D721Med (cell line): ENCODE results near the gene GREM1.

ENCODE experiments used
- DNase-seq: peaks from one replicate; pipeline ENCODE4 v3.0.0; 2011; ENCODE audit warnings: low spot score; ENCODE audit not compliant: insufficient read length
- FAIRE-seq: peaks from 2 replicates; lab custom pipeline; 2011; peaks lifted over from hg19 to GRCh38; lab: Jason Lieb, UNC
- TF ChIP-seq, protein P1 (sequence below): IDR thresholded peaks from 2 replicates; pipeline ENCODE4 v1.5.1; 2012; ENCODE audit warnings: mild to moderate bottlenecking, control low read depth; ENCODE audit not compliant: insufficient read depth; ENCODE audit errors: missing control alignments

GREM1 gene

DNA sequence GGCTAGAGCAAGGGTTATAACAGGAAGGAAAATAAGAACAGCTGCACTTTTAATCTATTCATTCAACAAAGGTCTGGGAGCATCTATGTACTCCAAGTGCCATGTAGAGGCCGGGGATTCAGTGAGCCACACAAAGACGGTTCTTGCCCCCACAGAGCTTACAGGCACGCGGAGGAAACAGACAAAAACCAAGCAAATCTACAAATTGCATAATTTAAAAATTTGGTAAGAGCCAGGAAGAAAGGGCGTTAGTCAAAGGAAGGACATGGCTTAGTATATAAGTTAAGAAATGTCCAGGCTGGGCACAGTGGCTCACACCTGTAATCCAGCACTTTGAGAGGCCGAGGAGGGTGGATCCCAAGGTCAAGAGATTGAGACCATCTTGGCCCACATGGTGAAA lies 10.4 kb upstream of the GREM1 start:
- FAIRE-seq (no peak), DNase-seq (no peak)
- TF ChIP-seq, protein P1, sequence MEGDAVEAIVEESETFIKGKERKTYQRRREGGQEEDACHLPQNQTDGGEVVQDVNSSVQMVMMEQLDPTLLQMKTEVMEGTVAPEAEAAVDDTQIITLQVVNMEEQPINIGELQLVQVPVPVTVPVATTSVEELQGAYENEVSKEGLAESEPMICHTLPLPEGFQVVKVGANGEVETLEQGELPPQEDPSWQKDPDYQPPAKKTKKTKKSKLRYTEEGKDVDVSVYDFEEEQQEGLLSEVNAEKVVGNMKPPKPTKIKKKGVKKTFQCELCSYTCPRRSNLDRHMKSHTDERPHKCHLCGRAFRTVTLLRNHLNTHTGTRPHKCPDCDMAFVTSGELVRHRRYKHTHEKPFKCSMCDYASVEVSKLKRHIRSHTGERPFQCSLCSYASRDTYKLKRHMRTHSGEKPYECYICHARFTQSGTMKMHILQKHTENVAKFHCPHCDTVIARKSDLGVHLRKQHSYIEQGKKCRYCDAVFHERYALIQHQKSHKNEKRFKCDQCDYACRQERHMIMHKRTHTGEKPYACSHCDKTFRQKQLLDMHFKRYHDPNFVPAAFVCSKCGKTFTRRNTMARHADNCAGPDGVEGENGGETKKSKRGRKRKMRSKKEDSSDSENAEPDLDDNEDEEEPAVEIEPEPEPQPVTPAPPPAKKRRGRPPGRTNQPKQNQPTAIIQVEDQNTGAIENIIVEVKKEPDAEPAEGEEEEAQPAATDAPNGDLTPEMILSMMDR: no peak

- TF ChIP-seq, protein P1: no peak
- no peak for DNase-seq
- FAIRE-seq: no peak
Observed at GRCh38 chr15:32709295-32710033, 8.3 kb upstream of the GREM1 start.

GRCh38 chr15:32715276-32715675 lies 2.5 kb upstream of the GREM1 start:
- FAIRE-seq (no peak), DNase-seq (no peak)
- TF ChIP-seq, protein P1: no peak

GRCh38 chr15:32716216-32716914 lies 1.4 kb upstream of the GREM1 start:
- no peak for DNase-seq
- FAIRE-seq: no peak
- TF ChIP-seq, protein P1: no peak

DNA sequence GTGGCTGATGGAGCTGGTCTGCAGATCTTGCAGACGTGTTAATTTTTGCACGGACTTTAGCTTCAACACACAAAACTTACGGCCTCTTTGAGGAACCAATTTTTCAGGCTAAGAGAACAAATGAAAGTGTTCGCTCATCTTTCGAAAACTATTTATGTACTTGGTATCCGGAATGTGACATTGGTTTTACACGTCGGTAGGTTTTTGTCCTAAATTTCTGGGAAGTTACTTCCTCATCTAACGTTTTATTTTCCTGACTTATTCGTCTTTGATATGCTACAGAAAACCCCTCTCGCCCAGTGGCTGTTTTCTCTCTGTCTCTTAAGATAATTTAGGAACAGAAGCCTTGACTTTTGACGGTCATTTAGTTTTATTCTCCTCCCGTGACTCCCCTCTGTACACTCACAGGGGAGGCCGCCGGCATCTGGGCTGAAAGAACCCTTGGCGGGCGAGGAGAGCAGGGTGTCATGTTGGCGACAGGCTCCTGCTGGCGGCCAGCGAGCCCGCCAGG lies 834 bp upstream of the GREM1 start:
- TF ChIP-seq, protein P1: no peak
- no peak for DNase-seq
- FAIRE-seq: no peak

DNA sequence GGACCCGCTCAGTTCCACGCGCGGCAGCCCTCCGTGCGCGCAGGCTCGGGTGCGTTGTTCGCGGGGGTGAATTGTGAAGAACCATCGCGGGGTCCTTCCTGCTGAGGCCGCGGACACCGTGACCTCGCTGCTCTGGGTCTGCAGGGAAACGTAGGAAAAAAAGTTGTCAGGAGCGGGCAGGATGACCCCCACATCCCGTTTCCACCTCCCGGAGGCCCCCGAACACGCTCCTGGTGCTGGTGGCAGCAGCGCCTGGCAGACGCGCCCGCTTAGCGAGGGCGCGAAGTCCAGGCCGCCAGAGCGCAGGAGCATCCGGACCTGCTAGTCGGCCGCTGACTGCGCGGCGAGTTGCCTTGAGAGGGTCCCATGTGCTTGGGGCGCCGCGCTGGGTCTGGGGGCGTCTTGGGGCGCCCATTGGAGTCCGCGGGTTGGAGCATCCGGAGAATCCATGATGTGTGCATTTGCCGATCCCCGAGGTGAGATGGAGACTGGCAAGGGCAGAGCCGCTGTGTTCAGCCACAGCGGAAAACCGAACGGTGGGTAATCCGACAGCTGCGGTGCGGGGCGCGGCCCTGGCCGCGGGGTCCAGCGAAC lies 520 bp downstream of the GREM1 start:
- TF ChIP-seq, protein P1: no peak
- no peak for DNase-seq

More for the DNA sequence above, 520 bp downstream of the GREM1 start:
- FAIRE-seq: no peak
